ENCODE measurements around the gene SVOPL. TPM values are rescaled to one million over a fixed set of nuclear protein-coding genes. Genes with fewer than 3 reads are reported as not detected.

The SVOPL gene
- total RNA-seq, 4 donors from 2014 or later, result not detected

DNA sequence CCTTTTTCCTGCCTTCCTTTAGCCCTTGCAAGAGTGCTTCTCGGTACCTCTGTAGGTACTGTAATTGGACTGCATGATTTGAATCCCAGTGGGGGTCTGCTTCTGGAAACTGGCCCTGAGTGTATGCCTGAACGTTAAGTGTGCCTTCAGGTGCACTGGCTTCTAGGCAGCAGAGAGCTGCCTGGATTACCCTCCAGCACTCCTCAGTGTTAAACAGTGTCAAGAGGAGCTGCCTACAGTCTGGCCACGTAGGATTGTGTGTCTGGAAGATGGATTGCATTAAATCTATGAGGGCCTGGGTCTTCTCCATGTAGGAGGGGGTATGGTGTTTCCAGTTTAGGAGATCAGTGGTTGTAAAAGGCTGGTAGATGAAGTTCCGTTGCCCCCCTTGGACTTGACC lies 137.4 kb downstream of the SVOPL start:
- TF ChIP-seq, protein P1, sequence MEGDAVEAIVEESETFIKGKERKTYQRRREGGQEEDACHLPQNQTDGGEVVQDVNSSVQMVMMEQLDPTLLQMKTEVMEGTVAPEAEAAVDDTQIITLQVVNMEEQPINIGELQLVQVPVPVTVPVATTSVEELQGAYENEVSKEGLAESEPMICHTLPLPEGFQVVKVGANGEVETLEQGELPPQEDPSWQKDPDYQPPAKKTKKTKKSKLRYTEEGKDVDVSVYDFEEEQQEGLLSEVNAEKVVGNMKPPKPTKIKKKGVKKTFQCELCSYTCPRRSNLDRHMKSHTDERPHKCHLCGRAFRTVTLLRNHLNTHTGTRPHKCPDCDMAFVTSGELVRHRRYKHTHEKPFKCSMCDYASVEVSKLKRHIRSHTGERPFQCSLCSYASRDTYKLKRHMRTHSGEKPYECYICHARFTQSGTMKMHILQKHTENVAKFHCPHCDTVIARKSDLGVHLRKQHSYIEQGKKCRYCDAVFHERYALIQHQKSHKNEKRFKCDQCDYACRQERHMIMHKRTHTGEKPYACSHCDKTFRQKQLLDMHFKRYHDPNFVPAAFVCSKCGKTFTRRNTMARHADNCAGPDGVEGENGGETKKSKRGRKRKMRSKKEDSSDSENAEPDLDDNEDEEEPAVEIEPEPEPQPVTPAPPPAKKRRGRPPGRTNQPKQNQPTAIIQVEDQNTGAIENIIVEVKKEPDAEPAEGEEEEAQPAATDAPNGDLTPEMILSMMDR (IDR thresholded peaks at IDR 0.05; ENCODE audit: low read depth), result no peak

DNA sequence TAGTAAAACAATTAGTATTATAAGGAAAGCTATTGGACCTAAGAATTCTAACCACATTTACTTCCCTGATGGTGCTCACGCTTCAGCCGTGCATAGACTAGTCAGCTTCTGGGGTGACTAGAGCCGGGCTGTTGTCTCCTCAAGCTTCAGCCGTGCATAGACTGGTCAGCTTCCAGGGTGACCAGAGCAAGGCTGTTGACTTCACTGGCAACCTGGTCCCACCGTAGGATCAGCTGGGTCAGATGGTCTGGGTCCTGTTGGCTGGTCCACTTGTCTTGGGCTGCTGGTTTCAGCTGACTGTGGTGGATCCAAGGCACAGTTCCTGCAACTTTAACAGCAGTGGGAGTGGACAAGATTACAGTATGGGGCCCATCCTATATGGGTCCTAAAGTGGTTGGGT lies 141.7 kb downstream of the SVOPL start:
- TF ChIP-seq, protein P1 (IDR thresholded peaks at IDR 0.05; ENCODE audit: low read depth), result no peak

DNA sequence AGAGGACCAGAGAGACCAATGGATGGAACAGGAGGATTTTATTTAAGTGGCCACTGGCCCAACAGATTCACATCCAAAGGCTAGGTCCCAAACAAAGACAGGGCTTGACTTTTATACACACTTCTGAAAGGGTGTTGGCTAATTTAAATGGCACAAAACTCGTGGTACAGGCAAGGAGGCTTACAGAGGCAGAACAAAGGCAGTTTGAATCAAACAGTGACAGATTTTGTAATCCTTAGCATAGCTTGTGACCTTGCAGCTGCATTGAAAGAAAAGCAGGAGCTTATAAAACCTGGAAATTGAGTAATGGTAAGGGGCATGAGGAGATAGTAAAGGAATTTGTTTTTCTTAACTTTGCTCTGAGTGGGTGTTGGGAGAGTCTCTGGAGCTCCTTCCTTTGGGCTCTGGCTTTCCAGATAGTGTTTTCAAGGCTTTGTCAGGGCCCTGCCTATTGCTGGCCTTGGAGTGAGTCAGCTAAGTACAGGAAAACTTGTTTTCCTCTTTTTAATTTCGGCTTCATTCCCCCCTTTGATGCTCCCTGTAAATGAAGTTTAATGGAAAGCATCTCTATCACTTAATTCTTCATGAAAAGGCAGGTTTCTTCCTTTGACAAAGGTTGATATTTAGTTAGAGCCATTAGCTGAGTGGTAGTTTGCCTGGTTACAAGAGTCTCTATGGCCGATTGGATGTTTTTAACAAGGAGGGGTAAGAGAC lies 144.2 kb downstream of the SVOPL start:
- TF ChIP-seq, protein P1 (IDR thresholded peaks at IDR 0.05; ENCODE audit: low read depth), result no peak

DNA sequence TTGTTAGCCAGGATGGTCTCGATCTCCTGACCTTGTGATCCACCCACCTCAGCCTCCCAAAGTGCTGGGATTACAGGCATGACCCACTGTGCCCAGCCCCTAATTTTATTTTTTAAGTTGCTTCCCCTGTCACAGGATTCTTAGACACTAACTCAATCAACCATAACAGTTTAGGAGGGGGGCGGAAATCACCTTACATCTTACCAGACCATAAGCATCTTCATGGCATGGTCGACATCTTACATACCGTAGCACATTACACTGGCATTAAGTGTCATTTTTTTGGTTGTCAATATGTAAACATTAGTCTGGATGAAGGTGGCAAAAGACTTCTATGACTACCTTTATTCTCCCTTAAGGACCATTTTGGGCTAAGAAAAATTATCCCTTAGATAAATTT lies 145.5 kb downstream of the SVOPL start:
- TF ChIP-seq, protein P1 (IDR thresholded peaks at IDR 0.05; ENCODE audit: low read depth), result no peak

DNA sequence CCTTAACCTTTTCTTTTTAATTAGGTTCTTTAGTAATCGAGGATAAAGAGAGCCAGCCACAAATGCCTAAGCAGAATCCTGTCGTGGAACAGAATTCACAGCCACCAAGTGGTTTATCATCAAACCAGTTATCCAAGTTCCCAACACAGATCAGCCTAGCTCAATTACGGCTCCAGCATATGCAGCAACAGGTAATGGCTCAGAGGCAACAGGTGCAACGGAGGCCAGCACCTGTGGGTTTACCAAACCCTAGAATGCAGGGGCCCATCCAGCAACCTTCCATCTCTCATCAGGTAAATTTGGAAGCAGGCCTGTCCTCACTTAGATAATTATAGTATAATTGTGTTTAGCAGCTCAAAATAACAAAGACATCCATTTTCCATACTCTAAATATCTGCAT lies 146.5 kb downstream of the SVOPL start:
- TF ChIP-seq, protein P1 (IDR thresholded peaks at IDR 0.05; ENCODE audit: low read depth), result no peak

DNA sequence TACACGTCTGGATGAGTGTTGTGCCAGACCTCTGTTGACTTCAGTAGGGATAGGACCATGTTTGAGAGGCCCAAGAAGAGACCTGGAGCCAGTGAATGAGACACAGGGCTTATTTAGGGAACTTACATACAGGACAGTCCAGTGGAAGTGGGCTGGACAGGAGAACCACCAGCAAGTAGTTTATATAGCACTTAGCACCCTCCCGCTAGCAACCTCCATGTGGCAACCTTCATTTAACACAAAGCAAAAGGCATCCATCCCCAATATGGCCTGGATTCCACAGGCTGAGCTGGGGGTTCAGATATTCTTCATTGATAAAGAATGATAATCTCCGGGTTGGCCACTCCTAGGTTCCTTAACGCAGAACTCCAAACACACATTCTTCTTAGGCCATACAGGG lies 147.4 kb downstream of the SVOPL start:
- TF ChIP-seq, protein P1 (IDR thresholded peaks at IDR 0.05; ENCODE audit: low read depth), result no peak

DNA sequence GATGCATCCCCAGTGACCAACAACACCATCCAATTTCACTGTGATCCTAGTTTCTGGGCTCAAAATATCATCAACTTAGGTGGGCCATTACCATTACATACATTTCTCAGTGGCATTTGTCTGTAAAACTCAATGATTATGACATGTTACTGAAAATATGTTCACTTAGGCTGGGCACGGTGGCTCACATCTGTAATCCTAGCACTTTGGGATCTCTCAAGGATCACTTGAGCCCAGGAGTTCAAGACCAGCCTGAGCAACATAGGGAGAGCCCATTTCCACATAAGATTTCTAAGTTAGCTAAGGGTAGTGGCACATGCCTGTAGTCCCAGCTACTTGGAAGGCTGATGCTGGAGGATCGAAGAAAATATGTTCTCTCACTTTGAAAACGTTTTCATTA lies 150.1 kb downstream of the SVOPL start:
- TF ChIP-seq, protein P1 (IDR thresholded peaks at IDR 0.05; ENCODE audit: low read depth), result no peak

All from subcutaneous adipose tissue (tissue), 4 donors.